Upper lobe of right lung (tissue), 1 donor: Measurements from ENCODE around the gene PPL. TPM values are rescaled to one million over a fixed set of nuclear protein-coding genes. Genes with fewer than 3 reads are reported as not detected.

Experiments
- ATAC-seq: fragments of 200-7000 bp; cut with Tn5 transposase; one replicate; pipeline ENCODE4 v1.9.1; 2020; ENCODE audit warnings: mild to moderate bottlenecking, moderate library complexity
- DNase-seq: peaks from one replicate; pipeline ENCODE4 v3.0.0-alpha.2; 2020
- H3K27ac ChIP-seq: fragments of 200-600 bp; one replicate; pipeline ENCODE4 v1.8.0; 2022
- H3K27me3 ChIP-seq: fragments of 200-600 bp; one replicate; pipeline ENCODE4 v1.8.0; 2022; ENCODE audit warnings: mild to moderate bottlenecking
- H3K36me3 ChIP-seq: fragments of 200-600 bp; one replicate; pipeline ENCODE4 v1.8.0; 2022
- H3K4me1 ChIP-seq: fragments of 200-600 bp; one replicate; pipeline ENCODE4 v1.8.0; 2022
- H3K4me3 ChIP-seq: fragments of 200-600 bp; one replicate; pipeline ENCODE4 v1.8.0; 2022; ENCODE audit warnings: mild to moderate bottlenecking
- H3K9me3 ChIP-seq: fragments of 200-600 bp; one replicate; pipeline ENCODE4 v1.8.0; 2022
- intact Hi-C: fragments of 100-400 bp; cut with DNase I; formaldehyde crosslinking; loops from one replicate; pipeline ENCODE4 v1.11.0; 2022
- total RNA-seq: library from RNA; stranded (reverse); fragmentation: NEBNext Ultra II Directional; extraction: Animal tissue kit (Norgen Biotek cat#: 25700); gene quantifications from one replicate; pipeline ENCODE4 v1.2.1, GENCODE V29; 2021
- TF ChIP-seq, protein P1 (sequence below): fragments of 200-600 bp; IDR thresholded peaks from one replicate; pipeline ENCODE4 v1.8.0; 2022; ENCODE audit warnings: antibody characterized with exemption
- donor health status: DM: no; HTN: yes; CAD: no; lungs with severe emphysema.

The PPL gene
- total RNA-seq, 1 donor from 2014 or later: 78.1 TPM

DNA sequence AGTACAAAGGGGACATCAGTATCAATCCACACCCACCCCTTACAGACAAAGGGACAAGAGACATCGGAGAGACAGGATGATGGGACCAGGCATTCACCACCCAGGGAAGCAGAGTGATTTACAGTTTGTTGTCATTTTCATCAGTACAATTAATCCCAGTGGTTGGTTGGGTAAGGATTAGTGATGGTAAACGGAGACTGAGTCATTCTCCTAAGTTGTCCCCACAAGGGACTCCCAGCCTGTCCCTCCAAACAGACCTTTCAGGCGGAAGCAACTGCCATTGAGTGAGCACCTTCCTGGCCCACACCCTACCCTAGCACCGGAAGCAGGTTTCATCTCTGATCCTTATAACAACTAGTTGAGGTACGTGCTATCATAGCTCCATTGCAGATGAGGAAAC, 11.2 kb downstream of the PPL start:
- peaks cover 4% of the 10 kb centered on the region for H3K4me1 ChIP-seq
- no peak overlapping the region for H3K4me3 ChIP-seq
- H3K36me3 ChIP-seq: no peaks in the 10 kb centered on the region
- intact Hi-C loops: no loop called here
- ATAC-seq: no peak
- H3K27ac ChIP-seq: peak overlapping the region; percentile 36
- TF ChIP-seq, protein P1, sequence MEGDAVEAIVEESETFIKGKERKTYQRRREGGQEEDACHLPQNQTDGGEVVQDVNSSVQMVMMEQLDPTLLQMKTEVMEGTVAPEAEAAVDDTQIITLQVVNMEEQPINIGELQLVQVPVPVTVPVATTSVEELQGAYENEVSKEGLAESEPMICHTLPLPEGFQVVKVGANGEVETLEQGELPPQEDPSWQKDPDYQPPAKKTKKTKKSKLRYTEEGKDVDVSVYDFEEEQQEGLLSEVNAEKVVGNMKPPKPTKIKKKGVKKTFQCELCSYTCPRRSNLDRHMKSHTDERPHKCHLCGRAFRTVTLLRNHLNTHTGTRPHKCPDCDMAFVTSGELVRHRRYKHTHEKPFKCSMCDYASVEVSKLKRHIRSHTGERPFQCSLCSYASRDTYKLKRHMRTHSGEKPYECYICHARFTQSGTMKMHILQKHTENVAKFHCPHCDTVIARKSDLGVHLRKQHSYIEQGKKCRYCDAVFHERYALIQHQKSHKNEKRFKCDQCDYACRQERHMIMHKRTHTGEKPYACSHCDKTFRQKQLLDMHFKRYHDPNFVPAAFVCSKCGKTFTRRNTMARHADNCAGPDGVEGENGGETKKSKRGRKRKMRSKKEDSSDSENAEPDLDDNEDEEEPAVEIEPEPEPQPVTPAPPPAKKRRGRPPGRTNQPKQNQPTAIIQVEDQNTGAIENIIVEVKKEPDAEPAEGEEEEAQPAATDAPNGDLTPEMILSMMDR: no peak
- no peaks in the 10 kb centered on the region for H3K27me3 ChIP-seq
- peaks cover 6% of the 10 kb centered on the region for H3K9me3 ChIP-seq
- DNase-seq: no peak

DNA sequence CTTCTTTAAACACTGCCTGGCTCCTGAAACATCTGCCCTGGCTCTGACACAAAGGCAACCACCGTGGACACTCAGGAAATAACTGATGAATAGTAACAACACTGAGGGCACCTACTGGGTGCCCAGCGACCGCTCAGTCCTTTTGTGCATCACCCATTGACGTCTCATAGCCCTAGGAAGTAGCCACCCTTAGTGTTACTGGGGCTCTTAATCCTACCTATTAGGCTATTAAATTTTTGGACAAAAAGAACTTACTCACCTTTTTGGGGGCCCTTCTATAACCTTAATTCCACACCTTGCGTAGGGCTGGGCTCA, 11.7 kb downstream of the PPL start:
- ATAC-seq (no peak), DNase-seq (no peak)
- H3K4me3 ChIP-seq: no peak overlapping the region
- H3K9me3 ChIP-seq: peaks cover 6% of the 10 kb centered on the region
- H3K36me3 ChIP-seq: no peaks in the 10 kb centered on the region
- no peaks in the 10 kb centered on the region for H3K27me3 ChIP-seq
- intact Hi-C loops: no loop called here
- peaks cover 4% of the 10 kb centered on the region for H3K4me1 ChIP-seq
- H3K27ac ChIP-seq: peak overlapping the region; percentile 36
- TF ChIP-seq, protein P1: no peak

DNA sequence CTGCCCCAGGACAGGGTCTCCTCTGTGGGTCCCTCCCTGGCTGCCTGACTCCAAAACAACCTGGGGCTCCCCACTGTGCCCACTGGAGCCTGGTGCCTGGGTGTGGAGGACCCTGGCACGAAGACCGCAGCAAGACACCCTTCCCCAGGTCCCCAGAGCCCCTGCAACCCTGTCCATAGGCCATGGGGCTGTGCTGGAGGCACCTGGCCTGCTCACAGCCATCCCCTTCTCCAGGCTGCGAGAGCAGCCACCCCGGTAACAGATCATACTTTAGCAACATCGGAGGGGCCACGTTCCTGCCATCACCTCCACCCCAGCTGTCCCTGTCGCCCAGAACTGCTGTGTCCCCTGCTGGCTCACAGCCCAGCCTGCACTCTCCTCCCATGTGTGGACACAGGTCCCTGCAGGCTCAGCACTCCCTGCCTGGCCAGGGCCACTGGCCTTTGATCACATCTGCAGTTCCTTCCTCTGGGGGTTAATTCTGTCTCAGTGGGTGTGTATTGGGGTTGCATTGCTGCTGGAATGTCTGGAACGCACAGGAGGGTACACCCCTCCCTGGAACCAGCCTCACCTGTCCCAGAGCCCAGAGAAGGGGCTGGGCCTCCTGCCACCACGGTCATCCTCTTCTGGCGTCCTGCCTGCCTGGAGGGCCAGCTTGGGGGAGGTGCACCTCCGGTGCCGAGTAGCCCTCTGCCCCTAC, 12.2 kb downstream of the PPL start:
- Histone ChIP-seq H3K9me3 (peaks cover 6% of the 10 kb centered on the region), H3K36me3 (no peaks in the 10 kb centered on the region), H3K27me3 (no peaks in the 10 kb centered on the region), H3K27ac (peak overlapping the region; percentile 47), H3K4me3 (no peak overlapping the region), H3K4me1 (peaks cover 4% of the 10 kb centered on the region)
- ATAC-seq: peak; percentile 96
- intact Hi-C loops: no loop called here
- TF ChIP-seq, protein P1: no peak
- peak; percentile 90 for DNase-seq

DNA sequence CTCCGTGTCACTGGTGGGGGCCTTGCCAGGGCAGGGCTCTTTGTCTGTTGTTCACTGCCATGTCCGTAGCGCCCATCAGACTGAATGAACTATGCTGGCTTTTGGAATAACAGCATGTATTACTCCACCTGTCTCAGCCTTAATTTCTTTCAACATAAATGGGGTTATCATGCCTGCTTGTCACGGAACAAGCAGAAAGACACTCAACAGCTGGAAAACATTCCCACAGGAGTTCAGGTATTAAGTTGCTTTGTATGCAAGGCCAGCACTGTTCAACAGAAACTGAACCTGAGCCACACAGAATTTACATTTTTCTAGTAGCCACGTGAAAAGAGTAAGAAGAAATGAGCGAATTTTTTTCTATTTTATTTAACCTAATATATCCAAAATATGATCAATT, 13.1 kb downstream of the PPL start:
- TF ChIP-seq, protein P1: no peak
- Histone ChIP-seq H3K27me3 (no peaks in the 10 kb centered on the region), H3K4me3 (no peak overlapping the region), H3K36me3 (no peaks in the 10 kb centered on the region), H3K9me3 (peaks cover 6% of the 10 kb centered on the region), H3K27ac (peak overlapping the region; percentile 47), H3K4me1 (peaks cover 4% of the 10 kb centered on the region)
- ATAC-seq (no peak), DNase-seq (no peak)
- intact Hi-C loops: no loop called here

DNA sequence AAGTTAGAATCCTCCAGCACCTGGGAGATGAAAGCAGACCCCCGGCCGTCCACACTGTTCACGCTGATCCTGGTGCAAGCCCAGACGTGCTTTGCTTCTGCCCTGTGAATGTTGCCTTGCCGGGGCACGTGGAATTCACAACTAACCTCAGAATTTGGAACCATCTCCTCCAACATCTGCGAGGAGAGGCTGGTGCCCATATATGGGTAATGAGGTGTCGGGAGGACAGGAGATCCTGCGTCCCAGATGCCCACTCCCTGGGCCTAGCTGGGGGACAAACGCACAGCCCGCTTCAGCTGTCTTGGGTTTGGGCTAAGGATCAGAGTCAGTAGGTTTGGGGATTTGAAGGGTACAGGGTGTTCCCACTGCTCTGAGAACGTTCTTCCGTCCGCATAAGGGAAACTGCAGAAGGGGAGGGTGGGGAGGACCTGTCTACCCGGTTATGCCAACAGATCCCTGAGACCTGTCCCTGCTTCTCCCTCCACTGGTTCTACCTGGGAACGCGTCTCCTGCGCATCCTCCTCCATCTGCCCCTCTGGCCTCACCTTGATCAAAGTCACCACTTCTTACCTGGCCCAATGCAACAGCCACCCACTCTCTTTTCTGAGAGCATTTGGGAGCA, 14.1 kb downstream of the PPL start:
- H3K27ac ChIP-seq: no peak overlapping the region
- H3K4me1 ChIP-seq: peaks cover 4% of the 10 kb centered on the region
- intact Hi-C loops: no loop called here
- no peak overlapping the region for H3K4me3 ChIP-seq
- no peak for DNase-seq
- H3K36me3 ChIP-seq: no peaks in the 10 kb centered on the region
- no peak for ATAC-seq
- peaks cover 6% of the 10 kb centered on the region for H3K9me3 ChIP-seq
- no peaks in the 10 kb centered on the region for H3K27me3 ChIP-seq
- TF ChIP-seq, protein P1: no peak
